ENCODE data around the gene RELA.
A peak's percentile ranks its signal among the peaks of the same experiment; 100 is the strongest.
"Not testable (repeated sequence)": the region's sequence is repeated elsewhere in the genome, so short reads cannot be mapped to it uniquely, and the experiment has no call there.

Gene RELA

GRCh38 chr11:65662799-65663638 lies at the start of gene RELA:
TSS of gene RELA (minus strand) at chr11:65662916. CDS start at chr11:65662832, 84 bp downstream.
- peak; percentile 89 for DNase-seq

- peak; percentile 97 for DNase-seq
These were observed 49.3 kb upstream of the RELA start, which contains the start of gene KAT5 for GRCh38 chr11:65711785-65712632. TSS of gene KAT5 (plus strand) at chr11:65712252. CDS start at chr11:65712268, 16 bp downstream.

- DNase-seq, result no peak
These were observed 47.7 kb upstream of the RELA start for GRCh38 chr11:65710421-65710820.

- no peak for DNase-seq
These were observed 46.9 kb upstream of the RELA start for GRCh38 chr11:65709661-65710060.

GRCh38 chr11:65708451-65708850 lies 45.7 kb upstream of the RELA start:
- no peak for DNase-seq

- not testable (repeated sequence) for DNase-seq
These were observed 44.3 kb upstream of the RELA start for GRCh38 chr11:65707002-65707401.

- DNase-seq, result peak; percentile 39
These were observed 43.6 kb upstream of the RELA start for GRCh38 chr11:65706303-65706763.

- no peak for DNase-seq
These were observed 41.1 kb upstream of the RELA start for GRCh38 chr11:65703846-65704245.

GRCh38 chr11:65701686-65702085 lies 39.0 kb upstream of the RELA start:
- DNase-seq, result no peak

- no peak for DNase-seq
These were observed 37.7 kb upstream of the RELA start for GRCh38 chr11:65700399-65700798.

- DNase-seq, result no peak
These were observed 36.6 kb upstream of the RELA start for GRCh38 chr11:65699306-65699705.

- DNase-seq, result no peak
These were observed 35.5 kb upstream of the RELA start for GRCh38 chr11:65698205-65698604.

- no peak for DNase-seq
These were observed 34.3 kb upstream of the RELA start for GRCh38 chr11:65696802-65697552.

- no peak for DNase-seq
These were observed 32.9 kb upstream of the RELA start for GRCh38 chr11:65695459-65696241.

- DNase-seq, result no peak
These were observed 29.7 kb upstream of the RELA start for GRCh38 chr11:65692367-65692766.

GRCh38 chr11:65691847-65692246 lies 29.1 kb upstream of the RELA start:
- DNase-seq, result not testable (repeated sequence)

GRCh38 chr11:65685981-65686380 lies 23.3 kb upstream of the RELA start:
- DNase-seq, result no peak

GRCh38 chr11:65683480-65683879 lies 20.8 kb upstream of the RELA start:
- not testable (repeated sequence) for DNase-seq

GRCh38 chr11:65680192-65680743 lies 17.6 kb upstream of the RELA start:
- no peak for DNase-seq

- DNase-seq, result no peak
These were observed 10.3 kb upstream of the RELA start for GRCh38 chr11:65672982-65673381.

- no peak for DNase-seq
These were observed 9.6 kb upstream of the RELA start for GRCh38 chr11:65672180-65672860.

Measured in NK-92 treated with Interleukin-12 subunit alpha and Interleukin-12 subunit beta, amount 100 ng/mL, for 24 hours (cell line).